Smooth muscle cell (in vitro differentiated cells): ENCODE measurements around the gene SAP30L. TPM values are rescaled to one million over a fixed set of nuclear protein-coding genes. Genes with fewer than 3 reads are reported as not detected.

Experiments
- DNase-seq: peaks from one replicate; lab custom pipeline; 2025; ENCODE audit not compliant: unreplicated experiment; lab: John Stamatoyannopoulos, UW
- H2AFZ ChIP-seq: fragments of 200-600 bp; sonication (generic); 2 replicates; pipeline ENCODE4 v1.6.0; 2016; ENCODE audit warnings: antibody characterized with exemption, low read depth, mild to moderate bottlenecking
- H3F3A ChIP-seq: fragments of 200-600 bp; sonication (generic); 2 replicates; pipeline ENCODE4 v1.6.0; 2017; ENCODE audit warnings: antibody characterized with exemption, low read depth
- H3K27ac ChIP-seq: fragments of 200-600 bp; sonication (generic); 2 replicates; pipeline ENCODE4 v1.5.1; 2016; ENCODE audit warnings: low read depth, mild to moderate bottlenecking
- H3K27me3 ChIP-seq: fragments of 200-600 bp; sonication (generic); 2 replicates; pipeline ENCODE4 v1.6.1; 2016; ENCODE audit warnings: low read depth, mild to moderate bottlenecking
- H3K36me3 ChIP-seq: fragments of 200-600 bp; sonication (generic); 2 replicates; pipeline ENCODE4 v1.5.1; 2016; ENCODE audit warnings: low read depth
- H3K4me1 ChIP-seq: fragments of 200-600 bp; sonication (generic); 2 replicates; pipeline ENCODE4 v1.5.1; 2016; ENCODE audit warnings: low read depth
- H3K4me2 ChIP-seq: fragments of 200-600 bp; sonication (generic); 2 replicates; pipeline ENCODE4 v1.6.0; 2016; ENCODE audit warnings: mild to moderate bottlenecking
- H3K4me3 ChIP-seq: fragments of 200-600 bp; sonication (generic); 2 replicates; pipeline ENCODE4 v1.5.1; 2016; ENCODE audit warnings: mild to moderate bottlenecking
- H3K79me2 ChIP-seq: fragments of 200-600 bp; sonication (generic); 2 replicates; pipeline ENCODE4 v1.6.0; 2016; ENCODE audit warnings: low read depth, mild to moderate bottlenecking
- H3K9ac ChIP-seq: fragments of 200-600 bp; sonication (generic); 2 replicates; pipeline ENCODE4 v1.6.0; 2016; ENCODE audit warnings: low read depth
- H3K9me3 ChIP-seq: fragments of 200-600 bp; sonication (generic); replicated peaks from 2 replicates; pipeline ENCODE4 v1.5.1; 2016; ENCODE audit warnings: low read depth
- H4K20me1 ChIP-seq: fragments of 200-600 bp; sonication (generic); 2 replicates; pipeline ENCODE4 v1.6.0; 2016; ENCODE audit warnings: low read depth
- WGBS: methylation state at CpG from one replicate; pipeline ENCODE4 v1.1.7; 2016; ENCODE audit warnings: low lambda C conversion rate; 5-methylcytosine and 5-hydroxymethylcytosine counted together
- polyA plus RNA-seq: library from polyadenylated mRNA; unstranded; fragments of >200 nt; fragmentation: Nextera tagmentation; extraction: Ambion mirVana; gene quantifications from 2 replicates; pipeline ENCODE4 v1.2.1, GENCODE V29; 2016
- total RNA-seq: library from RNA; depleted of rRNA; stranded (reverse); fragments of >200 nt; gene quantifications from 2 replicates; pipeline ENCODE4 v1.2.3, GENCODE V29; 2014
- TF ChIP-seq, protein P1 (sequence below): fragments of 200-600 bp; sonication (generic); IDR thresholded peaks from 2 replicates; pipeline ENCODE4 v1.5.1; 2017; ENCODE audit warnings: borderline replicate concordance, mild to moderate bottlenecking, antibody characterized with exemption; ENCODE audit not compliant: insufficient read depth, poor library complexity, severe bottlenecking

The SAP30L gene
- total and polyA plus RNA-seq, 2 experiments from 2014 or later: 32.7 to 44.2 TPM

DNA sequence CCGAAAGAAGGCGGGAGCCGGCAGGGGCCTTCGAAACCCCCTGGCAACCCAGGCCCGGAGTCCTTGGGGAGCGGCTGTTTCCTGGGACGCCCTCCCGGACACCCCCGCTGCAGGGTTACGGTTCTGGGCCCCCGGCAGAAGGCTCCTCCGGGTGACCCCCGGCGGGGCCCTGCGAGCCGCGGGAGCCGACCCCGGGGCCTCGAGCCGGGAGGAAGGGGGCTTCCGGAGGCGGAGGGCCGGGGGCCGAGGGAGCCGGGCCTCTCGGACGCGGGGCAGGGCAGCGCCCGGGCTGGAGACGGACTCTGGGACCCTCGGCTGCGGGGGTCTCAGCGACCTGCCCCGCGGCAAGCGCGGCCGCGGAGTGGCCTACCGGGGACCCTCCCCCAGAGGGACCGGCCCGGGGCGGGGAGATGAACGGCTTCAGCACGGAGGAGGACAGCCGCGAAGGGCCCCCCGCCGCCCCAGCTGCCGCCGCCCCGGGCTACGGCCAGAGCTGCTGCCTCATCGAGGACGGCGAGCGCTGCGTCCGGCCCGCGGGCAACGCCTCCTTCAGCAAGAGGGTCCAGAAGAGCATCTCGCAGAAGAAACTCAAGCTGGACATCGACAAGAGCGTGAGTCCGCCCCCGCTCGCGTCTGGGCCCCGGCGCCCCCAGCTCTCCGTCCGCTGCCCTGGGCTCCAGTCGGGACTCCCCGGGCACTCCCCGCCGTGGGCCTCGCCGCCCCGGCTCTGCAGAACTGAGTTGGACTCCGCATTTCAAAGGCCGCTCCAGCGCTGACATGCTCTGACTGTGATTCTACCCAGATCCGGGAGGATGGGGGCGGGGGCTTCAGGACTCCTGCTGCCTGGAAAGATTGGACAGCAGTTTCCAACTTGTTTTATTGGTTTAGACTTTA is 645 bp downstream of the SAP30L start:
- Histone ChIP-seq H3K9ac (peak overlapping the region; percentile 80), H2AFZ (peak overlapping the region; percentile 95), H3K27ac (peak overlapping the region; percentile 36), H3F3A (no peaks in the 10 kb centered on the region), H3K9me3 (no peaks in the 10 kb centered on the region), H3K79me2 (peaks cover 27% of the 10 kb centered on the region), H3K4me2 (peak overlapping the region; percentile 95), H3K4me3 (peak overlapping the region; percentile 99), H3K36me3 (no peaks in the 10 kb centered on the region), H3K27me3 (no peaks in the 10 kb centered on the region), H4K20me1 (peaks cover 48% of the 10 kb centered on the region), H3K4me1 (peaks cover 14% of the 10 kb centered on the region)
- DNase-seq: peak; percentile 57
- TF ChIP-seq, protein P1, sequence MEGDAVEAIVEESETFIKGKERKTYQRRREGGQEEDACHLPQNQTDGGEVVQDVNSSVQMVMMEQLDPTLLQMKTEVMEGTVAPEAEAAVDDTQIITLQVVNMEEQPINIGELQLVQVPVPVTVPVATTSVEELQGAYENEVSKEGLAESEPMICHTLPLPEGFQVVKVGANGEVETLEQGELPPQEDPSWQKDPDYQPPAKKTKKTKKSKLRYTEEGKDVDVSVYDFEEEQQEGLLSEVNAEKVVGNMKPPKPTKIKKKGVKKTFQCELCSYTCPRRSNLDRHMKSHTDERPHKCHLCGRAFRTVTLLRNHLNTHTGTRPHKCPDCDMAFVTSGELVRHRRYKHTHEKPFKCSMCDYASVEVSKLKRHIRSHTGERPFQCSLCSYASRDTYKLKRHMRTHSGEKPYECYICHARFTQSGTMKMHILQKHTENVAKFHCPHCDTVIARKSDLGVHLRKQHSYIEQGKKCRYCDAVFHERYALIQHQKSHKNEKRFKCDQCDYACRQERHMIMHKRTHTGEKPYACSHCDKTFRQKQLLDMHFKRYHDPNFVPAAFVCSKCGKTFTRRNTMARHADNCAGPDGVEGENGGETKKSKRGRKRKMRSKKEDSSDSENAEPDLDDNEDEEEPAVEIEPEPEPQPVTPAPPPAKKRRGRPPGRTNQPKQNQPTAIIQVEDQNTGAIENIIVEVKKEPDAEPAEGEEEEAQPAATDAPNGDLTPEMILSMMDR: no peak
- under 1% methylated on average over 78 of the region's 87 CpGs for WGBS

DNA sequence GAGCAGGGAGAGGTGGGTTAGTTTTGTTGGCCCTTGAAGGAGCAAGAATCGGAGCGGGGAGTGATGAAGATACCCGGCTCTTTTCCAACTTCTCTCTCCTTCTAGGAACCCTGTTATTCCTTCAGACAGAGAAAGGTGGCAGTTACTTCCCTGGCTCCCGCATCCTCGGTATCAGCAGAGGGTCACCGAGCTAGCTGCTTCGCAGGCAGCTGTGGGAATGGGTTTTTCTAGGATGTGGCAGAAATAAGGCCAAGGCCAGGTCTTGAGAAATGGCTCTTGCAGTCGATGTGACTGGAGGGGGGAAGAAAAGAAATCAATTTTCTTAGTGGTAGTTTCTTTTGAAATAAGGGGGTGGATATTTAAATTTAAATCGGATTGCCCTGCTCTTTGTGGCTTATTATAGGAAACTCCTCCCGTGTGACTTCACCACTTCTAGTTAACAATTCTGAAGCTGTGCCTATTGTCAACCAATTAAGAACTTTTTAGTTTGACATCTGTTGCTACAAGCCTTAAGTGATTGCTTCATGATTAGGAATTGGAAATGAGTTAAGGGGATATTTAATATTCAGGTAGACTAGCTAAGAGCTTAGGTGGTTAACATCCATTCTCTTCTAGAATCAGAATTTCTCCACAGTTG is 1.4 kb downstream of the SAP30L start:
- Histone ChIP-seq H2AFZ (peak overlapping the region; percentile 95), H3K4me2 (peak overlapping the region; percentile 95), H3F3A (no peaks in the 10 kb centered on the region), H3K79me2 (peaks cover 27% of the 10 kb centered on the region), H3K27ac (peak overlapping the region; percentile 7), H3K27me3 (no peaks in the 10 kb centered on the region), H3K36me3 (no peaks in the 10 kb centered on the region), H3K9ac (no peak overlapping the region), H3K4me1 (peaks cover 14% of the 10 kb centered on the region), H3K4me3 (peak overlapping the region; percentile 99), H3K9me3 (no peaks in the 10 kb centered on the region), H4K20me1 (peaks cover 55% of the 10 kb centered on the region)
- 3% methylated on average over 10 of the region's 10 CpGs for WGBS
- no peak for DNase-seq
- TF ChIP-seq, protein P1: no peak

DNA sequence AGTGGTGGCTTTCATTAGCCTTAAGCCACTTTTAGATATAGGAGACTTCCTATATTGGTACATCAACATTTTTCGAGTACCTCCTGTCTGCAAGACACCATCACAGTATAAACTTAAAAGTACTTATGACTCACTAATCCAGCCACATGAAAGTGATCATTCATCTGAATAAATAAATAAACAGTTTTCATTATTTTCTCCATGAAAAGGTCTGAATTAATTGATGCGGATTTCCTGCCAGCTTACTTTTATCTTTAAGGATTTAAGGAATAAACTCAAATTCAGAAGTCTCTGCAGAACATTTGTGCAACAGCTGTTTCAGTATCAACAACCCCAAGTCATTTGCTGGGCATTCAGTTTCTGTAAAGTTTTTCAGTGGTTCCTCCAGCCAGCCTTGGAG is 4.0 kb downstream of the SAP30L start:
- H3K27ac ChIP-seq: no peak overlapping the region
- no peak for DNase-seq
- H2AFZ ChIP-seq: no peak overlapping the region
- H3K9ac ChIP-seq: no peak overlapping the region
- H3K9me3 ChIP-seq: no peaks in the 10 kb centered on the region
- peaks cover 23% of the 10 kb centered on the region for H3K79me2 ChIP-seq
- TF ChIP-seq, protein P1: no peak
- no peaks in the 10 kb centered on the region for H3F3A ChIP-seq
- peaks cover 55% of the 10 kb centered on the region for H4K20me1 ChIP-seq
- H3K27me3 ChIP-seq: no peaks in the 10 kb centered on the region
- peaks cover 8% of the 10 kb centered on the region for H3K4me1 ChIP-seq
- 48% methylated on average over 2 of the region's 2 CpGs for WGBS
- H3K4me2 ChIP-seq: no peak overlapping the region
- H3K36me3 ChIP-seq: peaks cover 6% of the 10 kb centered on the region
- no peak overlapping the region for H3K4me3 ChIP-seq
